Measurements from ENCODE around the gene ITGB1.
"Not testable (repeated sequence)": the region's sequence is repeated elsewhere in the genome, so short reads cannot be mapped to it uniquely, and the experiment has no call there.

The ITGB1 gene

GRCh38 chr10:32958085-32959005 lies at the start of gene ITGB1:
Gene ITGB1, minus strand, starts transcription at chr10:32958230. Its CDS starts 22,672 bp downstream, at chr10:32935558.
- peak; percentile 79 for DNase-seq

GRCh38 chr10:33006342-33006887 lies 48.4 kb upstream of the ITGB1 start:
- no peak for DNase-seq

GRCh38 chr10:33005322-33006301 lies 47.6 kb upstream of the ITGB1 start:
- DNase-seq = peak; percentile 32

- no peak for DNase-seq
Measured at GRCh38 chr10:33001908-33002492, 44.0 kb upstream of the ITGB1 start.

DNA sequence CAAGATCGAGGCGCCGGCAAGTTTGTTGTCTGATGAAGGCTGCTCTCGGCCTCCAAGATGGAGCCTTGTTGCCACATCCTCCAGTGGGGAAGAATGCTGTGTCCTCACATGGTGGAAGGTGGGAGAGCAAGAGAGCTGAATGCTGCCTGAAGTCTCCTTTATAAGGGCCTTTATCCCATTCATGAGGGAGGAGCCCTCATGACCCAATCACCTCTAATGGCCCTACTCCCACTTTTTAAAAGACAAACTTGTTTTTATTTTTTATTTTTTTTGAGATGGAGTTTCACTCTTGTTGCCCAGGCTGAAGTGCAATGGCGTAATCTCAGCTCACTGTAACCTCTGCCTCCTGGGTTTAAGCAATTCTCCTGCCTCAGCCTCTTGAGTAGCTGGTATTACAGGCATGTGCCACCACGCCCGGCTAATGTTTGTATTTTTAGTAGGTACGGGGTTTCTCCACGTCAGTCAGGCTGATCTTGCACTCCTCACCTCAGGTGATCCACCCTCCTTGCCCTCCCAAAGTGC lies 40.1 kb upstream of the ITGB1 start:
- not testable (repeated sequence) for DNase-seq

- DNase-seq = no peak
Measured at GRCh38 chr10:32995751-32996150, 37.7 kb upstream of the ITGB1 start.

DNA sequence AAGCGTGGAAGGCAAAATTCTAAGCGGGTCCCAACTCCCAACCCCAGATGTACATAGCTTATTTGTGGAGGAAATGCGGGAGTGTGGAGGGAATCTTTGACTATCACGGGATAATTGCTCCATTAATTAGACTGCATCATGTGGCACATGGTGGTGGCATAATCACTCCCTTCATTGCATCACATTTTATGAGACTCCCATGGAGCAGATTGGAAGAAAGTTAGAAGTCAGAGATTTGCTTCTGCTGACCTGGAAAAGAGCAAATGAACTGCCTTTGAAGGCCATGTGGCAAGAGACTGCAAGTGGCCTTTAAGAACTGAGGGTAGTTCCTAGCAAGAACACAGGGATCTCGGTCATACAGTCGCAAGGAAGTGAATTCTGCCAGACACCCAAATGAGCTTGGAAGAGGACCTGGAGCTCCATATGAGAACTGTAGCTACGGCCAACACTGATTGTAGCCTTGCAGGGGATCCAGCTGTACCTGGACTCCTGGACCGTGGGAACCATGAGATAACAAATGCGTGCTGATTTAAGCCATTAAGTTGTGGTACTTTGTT lies 37.1 kb upstream of the ITGB1 start:
- DNase-seq = no peak

DNA sequence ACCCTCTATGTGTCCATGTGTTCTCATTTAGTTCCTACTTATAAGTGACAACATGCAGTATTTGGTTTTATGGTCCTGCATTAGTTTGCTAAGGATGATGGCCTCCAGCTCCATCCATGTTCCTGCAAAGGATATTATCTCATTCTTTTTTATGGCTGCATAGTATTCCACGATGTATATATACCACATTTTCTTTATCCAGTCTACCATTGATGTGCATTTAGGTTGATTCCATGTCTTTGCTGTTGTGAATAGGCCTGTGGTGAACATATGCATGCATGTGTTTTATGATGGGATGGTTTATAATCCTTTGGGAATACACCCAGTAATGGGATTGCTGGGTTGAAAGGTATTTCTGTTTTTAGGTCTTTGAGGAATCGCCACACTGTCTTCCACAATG lies 36.6 kb upstream of the ITGB1 start:
- DNase-seq = not testable (repeated sequence)

GRCh38 chr10:32992310-32992709 lies 34.3 kb upstream of the ITGB1 start:
- not testable (repeated sequence) for DNase-seq

DNA sequence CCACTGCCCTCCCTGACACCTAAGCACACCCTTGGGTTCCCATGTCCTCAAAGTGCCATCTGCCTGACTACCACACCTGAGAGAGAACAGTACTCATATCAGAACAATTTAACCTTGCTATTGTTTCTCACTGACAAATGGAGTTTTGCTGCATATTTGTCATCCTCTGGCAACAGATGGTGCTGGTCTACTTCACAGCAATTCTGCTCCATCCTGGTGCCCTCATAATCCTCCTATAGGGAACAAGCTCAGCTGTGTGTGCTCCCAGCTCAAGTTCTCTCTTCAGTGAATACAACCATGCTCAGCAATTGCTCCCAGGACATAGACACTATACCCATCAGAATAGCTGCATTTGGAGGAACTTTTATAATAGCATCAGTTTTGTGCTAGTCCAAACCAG lies 32.8 kb upstream of the ITGB1 start:
- no peak for DNase-seq

GRCh38 chr10:32988604-32989003 lies 30.6 kb upstream of the ITGB1 start:
- DNase-seq = no peak

DNA sequence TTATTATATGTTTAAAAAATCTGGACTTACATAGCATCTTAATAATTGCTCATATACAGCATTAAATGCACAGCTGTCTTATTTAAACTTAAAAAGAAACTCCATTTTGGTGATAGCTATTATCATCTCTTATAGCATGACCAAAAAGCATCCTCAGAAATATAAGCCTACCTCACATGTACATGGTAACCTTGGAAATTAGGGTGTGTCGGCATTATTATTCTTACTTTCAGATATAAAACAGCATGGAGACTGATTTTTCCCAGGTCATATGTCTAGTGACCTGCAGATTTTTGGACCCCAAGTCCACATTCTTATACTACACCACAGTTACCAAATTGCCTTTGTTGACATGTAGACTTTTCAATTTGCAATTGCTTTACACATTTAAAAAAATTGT lies 29.1 kb upstream of the ITGB1 start:
- no peak for DNase-seq

- DNase-seq = no peak
Measured at GRCh38 chr10:32985775-32986350, 27.8 kb upstream of the ITGB1 start.

DNA sequence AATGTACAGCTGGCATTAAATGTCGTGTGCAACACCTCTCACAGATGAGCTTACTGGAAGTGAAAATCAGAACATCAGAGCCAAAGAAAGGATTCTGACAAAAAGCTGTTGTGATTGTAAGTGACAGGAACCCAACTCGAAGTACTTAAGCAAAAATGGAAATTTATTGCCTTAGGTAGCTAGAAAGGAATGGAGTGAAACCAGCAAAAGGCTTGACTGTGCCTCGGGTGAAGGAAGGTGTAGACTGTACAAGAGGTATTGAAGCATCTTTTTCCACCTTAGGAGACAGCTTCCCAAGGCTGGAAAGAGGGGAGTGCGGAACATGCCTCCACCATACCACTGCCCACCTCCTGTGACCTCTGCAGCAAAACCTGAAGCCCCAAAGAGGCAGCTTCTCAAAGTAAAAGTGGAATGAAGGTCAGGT lies 27.3 kb upstream of the ITGB1 start:
- DNase-seq = no peak

- DNase-seq = no peak
Measured at GRCh38 chr10:32984003-32984600, 26.1 kb upstream of the ITGB1 start.

GRCh38 chr10:32982911-32983909 lies 25.2 kb upstream of the ITGB1 start:
- no peak for DNase-seq

- DNase-seq = no peak
Measured at GRCh38 chr10:32982293-32982709, 24.3 kb upstream of the ITGB1 start.

DNA sequence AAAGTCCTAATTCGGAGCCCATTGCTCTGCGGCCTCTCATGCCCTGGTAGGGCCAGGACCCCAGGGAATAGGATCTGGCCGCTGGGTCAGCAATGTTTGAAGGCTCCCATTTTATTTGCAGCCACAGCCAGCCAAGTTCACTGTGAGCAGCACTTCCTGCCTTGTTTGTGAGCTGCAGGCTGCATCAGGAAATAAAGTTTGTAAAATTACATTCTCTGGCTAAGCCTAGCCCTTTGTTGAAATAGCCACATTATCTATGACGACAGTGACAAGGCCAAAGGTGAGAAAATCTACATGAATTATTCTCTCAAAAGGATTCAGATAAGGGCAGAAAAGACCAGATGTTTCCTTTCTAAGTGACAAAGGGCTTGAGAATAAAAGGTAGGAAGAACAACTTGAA lies 23.7 kb upstream of the ITGB1 start:
- no peak for DNase-seq

- DNase-seq = peak; percentile 78
Measured at GRCh38 chr10:32980558-32981468, 22.8 kb upstream of the ITGB1 start.

Measured in activated effector memory CD4-positive, alpha-beta T cell treated with Interleukin-2 at 50 U/mL for 16 hours (primary cell).